8988T (cell line): ENCODE measurements around the gene MRAS.
"Not testable (repeated sequence)": the region's sequence is repeated elsewhere in the genome, so short reads cannot be mapped to it uniquely, and the experiment has no call there.

Experiments
- DNase-seq: peaks from one replicate; pipeline ENCODE4 v3.0.0; 2011

MRAS gene

GRCh38 chr3:138367911-138368310 lies 19.5 kb downstream of the MRAS start:
- DNase-seq: no peak

- no peak for DNase-seq
Observed at GRCh38 chr3:138369151-138369900, 20.9 kb downstream of the MRAS start.

GRCh38 chr3:138370321-138370720 lies 21.9 kb downstream of the MRAS start:
- DNase-seq: no peak

- DNase-seq: no peak
Observed at GRCh38 chr3:138371070-138371965, 22.9 kb downstream of the MRAS start.

GRCh38 chr3:138373087-138373735 lies 24.8 kb downstream of the MRAS start:
- DNase-seq: no peak

GRCh38 chr3:138373736-138374094 lies 25.3 kb downstream of the MRAS start:
- DNase-seq: no peak

GRCh38 chr3:138374573-138375134 lies 26.3 kb downstream of the MRAS start:
- no peak for DNase-seq

- DNase-seq: no peak
Observed at GRCh38 chr3:138375447-138375846, 27.1 kb downstream of the MRAS start.

- DNase-seq: no peak
Observed at GRCh38 chr3:138376663-138377062, 28.3 kb downstream of the MRAS start.

- DNase-seq: not testable (repeated sequence)
Observed at GRCh38 chr3:138377212-138377611, 28.8 kb downstream of the MRAS start.

- no peak for DNase-seq
Observed at GRCh38 chr3:138377804-138378203, 29.4 kb downstream of the MRAS start.

- DNase-seq: no peak
Observed at GRCh38 chr3:138378331-138378730, 30.0 kb downstream of the MRAS start.

- no peak for DNase-seq
Observed at GRCh38 chr3:138378990-138379389, 30.6 kb downstream of the MRAS start.

GRCh38 chr3:138381413-138381901 lies 33.1 kb downstream of the MRAS start:
- DNase-seq: no peak

- DNase-seq: no peak
Observed at GRCh38 chr3:138381950-138382715, 33.8 kb downstream of the MRAS start.

- no peak for DNase-seq
Observed at GRCh38 chr3:138383715-138384465, 35.5 kb downstream of the MRAS start.

GRCh38 chr3:138384531-138384930 lies 36.2 kb downstream of the MRAS start:
- no peak for DNase-seq

- DNase-seq: no peak
Observed at GRCh38 chr3:138384976-138385375, 36.6 kb downstream of the MRAS start.

- no peak for DNase-seq
Observed at GRCh38 chr3:138389144-138389601, 40.8 kb downstream of the MRAS start.

GRCh38 chr3:138389841-138390581 lies 41.6 kb downstream of the MRAS start:
- DNase-seq: peak; percentile 39

GRCh38 chr3:138390582-138390932 lies 42.2 kb downstream of the MRAS start:
- DNase-seq: no peak
